Lower lobe of right lung (tissue), 2 donors: ENCODE measurements around the gene ERC1. TPM values are rescaled to one million over a fixed set of nuclear protein-coding genes. Genes with fewer than 3 reads are reported as not detected.
"Not testable (repeated sequence)": the region's sequence is repeated elsewhere in the genome, so short reads cannot be mapped to it uniquely, and the experiment has no call there.

Source experiments
- ATAC-seq, 2 donors: fragments of 200-7000 bp; cut with Tn5 transposase; one replicate each; pipeline ENCODE4 v1.9.1; 2020 to 2022; ENCODE audit warnings: mild to moderate bottlenecking in 2 of 2, moderate library complexity in 2 of 2
- DNase-seq: peaks from one replicate; pipeline ENCODE4 v3.0.0-alpha.2; 2020
- H3K27ac ChIP-seq: fragments of 200-600 bp; one replicate; pipeline ENCODE4 v1.8.0; 2022
- H3K27me3 ChIP-seq: fragments of 200-600 bp; one replicate; pipeline ENCODE4 v1.8.0; 2022; ENCODE audit warnings: low read depth
- H3K36me3 ChIP-seq: fragments of 200-600 bp; one replicate; pipeline ENCODE4 v1.8.0; 2022; ENCODE audit warnings: mild to moderate bottlenecking
- H3K4me1 ChIP-seq: fragments of 200-600 bp; one replicate; pipeline ENCODE4 v1.8.0; 2022
- H3K4me3 ChIP-seq: fragments of 200-600 bp; one replicate; pipeline ENCODE4 v1.8.0; 2022; ENCODE audit warnings: mild to moderate bottlenecking
- H3K9me3 ChIP-seq: fragments of 200-600 bp; one replicate; pipeline ENCODE4 v1.8.0; 2022
- CTCF ChIP-seq: fragments of 200-600 bp; IDR thresholded peaks from one replicate; pipeline ENCODE4 v1.8.0; 2022; ENCODE audit warnings: antibody characterized with exemption, mild to moderate bottlenecking
- intact Hi-C: fragments of 100-400 bp; cut with DNase I; formaldehyde crosslinking; loops from one replicate; pipeline ENCODE4 v1.11.0; 2022
- total RNA-seq: library from RNA; stranded (reverse); fragmentation: NEBNext Ultra II Directional; extraction: Animal tissue kit (Norgen Biotek cat#: 25700); gene quantifications from one replicate; pipeline ENCODE4 v1.2.1, GENCODE V29; 2021
- donor health status: DM: no; HTN: yes; CAD: no; lungs with severe emphysema.

ERC1 gene
- total RNA-seq, 1 donor from 2014 or later: 66.3 TPM

GRCh38 chr12:1205512-1206060 is 214.6 kb downstream of the ERC1 start:
- DNase-seq: no peak
- intact Hi-C loops: no loop called here
- Histone ChIP-seq H3K4me3 (no peak overlapping the region), H3K4me1 (peaks cover 25% of the 10 kb centered on the region), H3K27ac (no peak overlapping the region), H3K27me3 (no peaks in the 10 kb centered on the region), H3K9me3 (no peaks in the 10 kb centered on the region), H3K36me3 (no peaks in the 10 kb centered on the region)
- TF ChIP-seq CTCF: no peak
- ATAC-seq: no peak

GRCh38 chr12:1206118-1206734 is 215.2 kb downstream of the ERC1 start:
- Histone ChIP-seq H3K36me3 (no peaks in the 10 kb centered on the region), H3K27ac (no peak overlapping the region), H3K4me3 (no peak overlapping the region), H3K4me1 (peaks cover 25% of the 10 kb centered on the region), H3K9me3 (no peaks in the 10 kb centered on the region), H3K27me3 (no peaks in the 10 kb centered on the region)
- intact Hi-C loops: no loop called here
- ATAC-seq: no peak
- no peak for DNase-seq
- no peak for TF ChIP-seq CTCF

GRCh38 chr12:1207276-1207675 is 216.3 kb downstream of the ERC1 start:
- no peak for ATAC-seq
- H3K4me3 ChIP-seq: no peak overlapping the region

GRCh38 chr12:1208719-1209118 is 217.7 kb downstream of the ERC1 start:
- H3K36me3 ChIP-seq, DNase-seq, ATAC-seq, H3K27ac ChIP-seq, H3K27me3 ChIP-seq, intact Hi-C loops, H3K4me3 ChIP-seq, H3K9me3 ChIP-seq: not testable (repeated sequence)
- peaks cover 31% of the 10 kb centered on the region for H3K4me1 ChIP-seq

More at GRCh38 chr12:1207276-1207675, 216.3 kb downstream of the ERC1 start:
- intact Hi-C loops: no loop called here
- Histone ChIP-seq H3K27me3 (no peaks in the 10 kb centered on the region), H3K9me3 (no peaks in the 10 kb centered on the region), H3K27ac (no peak overlapping the region), H3K4me1 (peaks cover 32% of the 10 kb centered on the region), H3K36me3 (no peaks in the 10 kb centered on the region)
- no peak for TF ChIP-seq CTCF
- no peak for DNase-seq

- intact Hi-C loops: no loop called here
- no peak for DNase-seq
- peak in 1 of 2 donors; percentile 45 for ATAC-seq
- Histone ChIP-seq H3K27me3 (no peaks in the 10 kb centered on the region), H3K4me1 (peaks cover 21% of the 10 kb centered on the region), H3K27ac (no peak overlapping the region), H3K4me3 (no peak overlapping the region), H3K9me3 (no peaks in the 10 kb centered on the region), H3K36me3 (no peaks in the 10 kb centered on the region)
- TF ChIP-seq CTCF: no peak
Observed at GRCh38 chr12:1212526-1212925, 221.5 kb downstream of the ERC1 start.

GRCh38 chr12:1213205-1213604 is 222.2 kb downstream of the ERC1 start:
- intact Hi-C loops: no loop called here

More at GRCh38 chr12:1213205-1213604, 222.2 kb downstream of the ERC1 start:
- Histone ChIP-seq H3K36me3 (no peaks in the 10 kb centered on the region), H3K9me3 (no peaks in the 10 kb centered on the region), H3K4me3 (no peak overlapping the region), H3K27ac (no peak overlapping the region), H3K4me1 (peaks cover 28% of the 10 kb centered on the region), H3K27me3 (no peaks in the 10 kb centered on the region)
- ATAC-seq (no peak), DNase-seq (no peak)
- TF ChIP-seq CTCF: no peak
